Measurements from ENCODE around the gene AGL.
A peak's percentile ranks its signal among the peaks of the same experiment; 100 is the strongest.
"Not testable (repeated sequence)": the region's sequence is repeated elsewhere in the genome, so short reads cannot be mapped to it uniquely, and the experiment has no call there.

AGL gene

GRCh38 chr1:99851850-99852454 is 1.8 kb downstream of the AGL start:
- no peak for DNase-seq

- no peak for DNase-seq
These were observed 2.5 kb downstream of the AGL start for GRCh38 chr1:99852648-99853047.

- no peak for DNase-seq
These were observed 5.8 kb downstream of the AGL start for GRCh38 chr1:99855914-99856450.

- DNase-seq = not testable (repeated sequence)
These were observed 6.9 kb downstream of the AGL start for GRCh38 chr1:99857041-99857440.

GRCh38 chr1:99858286-99858685 is 8.1 kb downstream of the AGL start:
- no peak for DNase-seq

- no peak for DNase-seq
These were observed 8.7 kb downstream of the AGL start for GRCh38 chr1:99858881-99859280.

GRCh38 chr1:99860703-99861102 is 10.5 kb downstream of the AGL start:
- DNase-seq = no peak

GRCh38 chr1:99867682-99868081 is 17.5 kb downstream of the AGL start:
- no peak for DNase-seq

GRCh38 chr1:99869304-99869703 is 19.1 kb downstream of the AGL start:
- DNase-seq = no peak

- no peak for DNase-seq
These were observed 19.6 kb downstream of the AGL start for GRCh38 chr1:99869723-99870122.

- no peak for DNase-seq
These were observed 21.9 kb downstream of the AGL start for GRCh38 chr1:99872063-99872462.

GRCh38 chr1:99877568-99877967 is 27.4 kb downstream of the AGL start:
- DNase-seq = no peak

- DNase-seq = no peak
These were observed 36.0 kb downstream of the AGL start for GRCh38 chr1:99886179-99886578.

- no peak for DNase-seq
These were observed 36.7 kb downstream of the AGL start for GRCh38 chr1:99886841-99887240.

- no peak for DNase-seq
These were observed 37.7 kb downstream of the AGL start for GRCh38 chr1:99887890-99888289.

GRCh38 chr1:99891997-99892396 is 41.8 kb downstream of the AGL start:
- DNase-seq = no peak

- not testable (repeated sequence) for DNase-seq
These were observed 53.1 kb downstream of the AGL start for GRCh38 chr1:99903278-99903677.

GRCh38 chr1:99906535-99906934 is 56.4 kb downstream of the AGL start:
- no peak for DNase-seq

- peak; percentile 36 for DNase-seq
These were observed 67.1 kb downstream of the AGL start for GRCh38 chr1:99917214-99917613.

- no peak for DNase-seq
These were observed 69.1 kb downstream of the AGL start for GRCh38 chr1:99919220-99919619.

GRCh38 chr1:99934801-99935200 is 84.6 kb downstream of the AGL start:
- DNase-seq = no peak

- no peak for DNase-seq
These were observed 85.4 kb downstream of the AGL start for GRCh38 chr1:99935534-99935933.

- DNase-seq = no peak
These were observed 85.9 kb downstream of the AGL start for GRCh38 chr1:99936071-99936470.

GRCh38 chr1:99942723-99943122 is 92.6 kb downstream of the AGL start:
- DNase-seq = no peak

GRCh38 chr1:99943223-99943794 is 93.1 kb downstream of the AGL start:
- peak; percentile 46 for DNase-seq

Data from DMS53 (cell line).